NCI-H2107 (cell line): ENCODE results near the gene RBM6.
"Not testable (repeated sequence)": the region's sequence is repeated elsewhere in the genome, so short reads cannot be mapped to it uniquely, and the experiment has no call there.

Experiments used
- DNase-seq: peaks from one replicate; lab custom pipeline; 2025; lab: John Stamatoyannopoulos, UW

The RBM6 gene

DNA sequence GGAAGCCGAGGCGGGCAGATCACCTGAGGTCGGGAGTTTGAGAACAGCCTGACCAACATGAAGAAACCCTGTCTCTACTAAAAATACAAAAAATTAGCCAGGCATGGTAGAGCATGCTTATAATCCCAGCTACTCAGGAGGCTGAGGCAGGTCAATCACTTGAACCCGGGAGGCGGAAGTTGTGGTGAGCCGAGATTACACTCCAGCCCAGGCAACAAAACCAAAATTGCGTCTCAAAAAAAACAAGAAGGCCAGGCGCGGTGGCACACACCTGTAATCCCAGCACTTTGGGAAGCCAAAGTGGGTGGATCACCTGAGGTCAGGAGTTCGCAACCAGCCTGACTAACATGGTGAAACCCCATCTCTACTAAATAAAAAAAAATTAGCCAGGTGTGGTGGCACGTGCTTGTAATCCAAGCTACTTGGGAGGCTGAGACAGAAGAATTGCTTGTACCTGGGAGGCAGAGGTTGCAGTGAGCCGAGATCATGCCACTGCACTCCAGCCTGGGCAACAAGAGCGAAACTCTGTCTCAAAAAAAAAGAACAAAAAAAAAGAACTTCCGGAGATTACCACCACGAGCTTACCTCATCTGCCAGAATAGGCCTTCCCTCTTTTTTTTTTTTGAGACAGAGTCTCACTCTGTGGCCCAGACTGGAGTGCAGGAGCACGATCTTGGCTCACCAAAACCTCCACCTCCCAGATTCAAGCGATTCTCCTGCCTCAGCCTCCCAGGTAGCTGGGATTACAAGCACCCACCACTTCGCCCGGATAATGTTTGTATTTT is 22.0 kb upstream of the RBM6 start:
- not testable (repeated sequence) for DNase-seq

DNA sequence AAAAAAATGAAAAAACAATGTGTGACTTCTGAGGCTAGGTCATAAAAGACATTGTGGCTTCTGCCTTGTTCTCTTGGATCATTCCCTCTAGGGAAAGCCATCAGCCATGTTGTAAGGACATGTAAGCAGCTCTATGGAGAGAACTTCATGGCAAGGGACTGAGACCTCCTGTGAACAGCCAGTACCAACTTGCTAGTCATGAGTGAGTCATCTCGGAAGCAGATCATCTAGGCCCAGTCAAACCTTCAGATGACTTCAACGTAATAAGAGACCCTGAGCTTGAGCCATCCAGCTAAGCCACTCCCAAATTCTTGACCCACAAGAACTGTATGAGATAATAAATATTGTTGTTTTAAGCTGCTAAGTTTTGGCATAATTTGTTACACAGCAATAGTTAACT is 15.3 kb upstream of the RBM6 start:
- DNase-seq, result no peak

- DNase-seq, result no peak
Measured at GRCh38 chr3:49925485-49925884, 14.5 kb upstream of the RBM6 start.

DNA sequence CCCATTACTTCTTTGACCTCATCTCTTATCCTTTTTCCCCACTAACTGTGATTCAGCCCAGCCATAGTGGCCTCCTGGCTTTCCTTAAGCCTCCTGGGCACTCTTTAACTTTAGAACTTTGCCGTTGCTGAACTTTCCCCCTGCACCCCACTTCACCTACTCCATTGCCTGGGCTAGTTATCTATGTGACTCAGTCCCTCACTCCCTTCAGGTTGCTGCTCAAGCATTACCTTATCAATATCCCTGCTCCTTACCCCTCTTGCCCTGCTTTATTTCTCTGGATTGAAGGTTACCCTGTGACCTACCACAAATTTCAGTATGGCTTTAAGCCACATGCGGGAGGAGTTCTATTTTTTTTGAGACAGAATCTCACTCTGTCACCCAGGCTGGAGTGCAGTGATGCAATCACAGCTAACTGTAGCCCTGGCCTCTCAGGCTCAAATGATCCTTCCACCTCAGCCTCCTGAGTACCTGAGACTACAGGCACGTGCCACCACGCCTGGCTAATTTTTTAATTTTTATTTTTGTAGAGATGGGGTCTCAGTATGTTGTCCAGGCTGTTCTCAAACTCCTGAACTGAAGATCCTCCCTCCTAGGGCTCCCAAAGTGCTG is 13.7 kb upstream of the RBM6 start:
- no peak for DNase-seq

DNA sequence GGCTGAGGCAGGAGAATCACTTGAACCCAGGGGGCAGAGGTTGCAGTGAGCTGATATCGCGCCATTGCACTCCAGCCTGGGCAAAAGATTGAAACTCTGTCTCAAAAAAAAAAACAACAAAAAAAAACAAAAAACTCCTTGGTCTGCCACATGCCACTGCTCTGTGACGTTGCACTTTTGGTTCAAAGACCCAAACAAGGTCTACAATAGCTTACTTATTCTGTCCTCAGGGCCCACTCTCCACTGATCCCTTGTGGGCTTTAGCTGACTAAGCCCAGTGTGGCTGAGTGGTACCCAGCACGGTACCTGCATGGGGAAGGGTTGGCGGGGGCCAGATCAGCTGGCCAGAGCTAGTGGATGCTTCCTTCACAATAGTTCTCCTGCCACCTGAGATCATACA is 12.2 kb upstream of the RBM6 start:
- no peak for DNase-seq

GRCh38 chr3:49928481-49929017 is 11.4 kb upstream of the RBM6 start:
- no peak for DNase-seq

DNA sequence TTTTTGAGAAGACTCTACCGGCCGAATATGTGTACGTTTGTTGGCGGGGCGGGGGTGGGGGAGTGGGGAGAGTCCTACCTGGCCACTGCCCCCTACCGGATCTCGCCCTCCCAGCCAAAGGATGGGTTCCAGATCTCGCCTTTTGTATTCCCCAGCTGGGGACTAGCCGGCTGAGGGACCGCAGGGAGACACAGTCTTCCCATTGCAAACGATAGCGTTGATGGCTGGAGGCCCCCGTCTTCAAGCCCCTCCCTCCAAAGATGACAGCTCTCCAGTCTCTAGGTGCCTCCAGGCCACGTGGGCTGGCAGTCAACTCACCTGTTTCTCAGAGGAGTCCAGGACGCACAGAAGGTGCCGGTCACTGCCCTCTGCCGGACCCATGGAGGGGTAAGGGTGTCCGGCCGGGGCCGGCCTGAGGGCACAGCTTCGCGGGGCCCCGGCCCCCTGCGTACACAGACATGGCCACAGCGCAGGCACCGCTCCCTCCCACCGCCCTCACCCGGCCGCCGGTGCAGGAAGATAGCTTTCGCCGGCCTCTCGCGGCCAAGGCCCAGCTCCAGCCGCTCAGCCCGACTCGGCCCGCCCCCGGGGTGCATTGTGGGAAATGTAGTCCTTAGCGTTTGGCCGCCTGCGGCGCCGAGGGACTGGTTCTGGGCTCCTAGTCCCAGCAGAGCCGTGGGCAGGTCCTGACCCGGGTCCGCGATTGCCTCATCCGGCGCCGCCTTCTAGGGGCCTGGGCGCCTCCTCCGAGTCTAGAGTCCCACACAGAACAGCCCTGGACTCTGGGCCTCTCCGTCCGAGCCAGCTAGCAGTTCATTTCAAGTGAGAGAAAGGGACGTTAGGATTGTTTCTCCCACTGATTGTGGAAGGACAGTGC is 10.4 kb upstream of the RBM6 start, which contains the start of gene MON1A:
Gene MON1A, minus strand, starts transcription at position 521 of the 877 bp plus-strand sequence. CDS start 16,465 bp downstream, outside the sequence.
- DNase-seq, result peak; percentile 31

- no peak for DNase-seq
Measured at GRCh38 chr3:49930168-49930690, 9.7 kb upstream of the RBM6 start.

- peak; percentile 34 for DNase-seq
Measured at GRCh38 chr3:49930922-49931321, 9.0 kb upstream of the RBM6 start.

DNA sequence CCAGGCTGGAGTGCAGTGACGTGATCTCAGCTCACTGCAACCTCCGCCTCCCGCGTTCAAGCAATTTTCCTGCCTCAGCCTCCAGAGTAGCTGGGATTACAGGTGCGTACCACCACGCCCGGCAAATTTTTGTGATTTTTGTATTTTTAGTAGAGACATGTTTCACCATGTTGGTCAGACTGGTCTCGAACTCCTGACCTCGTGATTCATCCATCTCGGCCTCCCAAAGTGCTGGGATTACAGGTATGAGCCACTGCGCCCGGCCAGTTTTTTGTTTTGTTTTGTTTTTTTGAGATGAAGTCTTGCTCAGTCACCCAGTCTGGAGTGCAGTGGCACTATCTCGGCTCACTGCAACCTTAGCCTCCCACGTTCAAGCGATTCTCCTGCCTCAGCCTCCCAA is 7.7 kb upstream of the RBM6 start:
- DNase-seq, result not testable (repeated sequence)

- DNase-seq, result no peak
Measured at GRCh38 chr3:49937090-49937489, 2.9 kb upstream of the RBM6 start.

- no peak for DNase-seq
Measured at GRCh38 chr3:49940667-49941249, 808 bp downstream of the RBM6 start.

GRCh38 chr3:49942651-49943050 is 2.7 kb downstream of the RBM6 start:
- no peak for DNase-seq

GRCh38 chr3:49952924-49953323 is 13.0 kb downstream of the RBM6 start:
- no peak for DNase-seq

DNA sequence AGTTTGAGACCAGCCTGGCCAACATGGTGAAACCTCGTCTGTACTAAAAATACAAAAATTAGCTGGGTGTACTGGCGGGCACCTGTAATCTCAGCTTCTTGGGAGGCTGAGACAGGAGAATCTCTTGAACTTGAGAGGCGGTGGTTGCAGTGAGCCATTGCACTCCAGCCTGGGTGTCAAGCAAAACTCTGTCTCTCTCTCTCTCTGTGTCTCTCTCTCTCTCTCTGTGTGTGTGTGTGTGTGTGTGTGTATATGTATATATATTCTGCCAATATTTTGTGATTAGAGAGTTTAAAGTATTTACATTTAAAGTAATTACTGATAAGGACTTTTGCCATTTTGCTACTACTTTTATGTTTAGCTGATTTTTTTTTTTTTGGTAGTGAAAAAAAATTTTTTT is 15.7 kb downstream of the RBM6 start:
- DNase-seq, result no peak

DNA sequence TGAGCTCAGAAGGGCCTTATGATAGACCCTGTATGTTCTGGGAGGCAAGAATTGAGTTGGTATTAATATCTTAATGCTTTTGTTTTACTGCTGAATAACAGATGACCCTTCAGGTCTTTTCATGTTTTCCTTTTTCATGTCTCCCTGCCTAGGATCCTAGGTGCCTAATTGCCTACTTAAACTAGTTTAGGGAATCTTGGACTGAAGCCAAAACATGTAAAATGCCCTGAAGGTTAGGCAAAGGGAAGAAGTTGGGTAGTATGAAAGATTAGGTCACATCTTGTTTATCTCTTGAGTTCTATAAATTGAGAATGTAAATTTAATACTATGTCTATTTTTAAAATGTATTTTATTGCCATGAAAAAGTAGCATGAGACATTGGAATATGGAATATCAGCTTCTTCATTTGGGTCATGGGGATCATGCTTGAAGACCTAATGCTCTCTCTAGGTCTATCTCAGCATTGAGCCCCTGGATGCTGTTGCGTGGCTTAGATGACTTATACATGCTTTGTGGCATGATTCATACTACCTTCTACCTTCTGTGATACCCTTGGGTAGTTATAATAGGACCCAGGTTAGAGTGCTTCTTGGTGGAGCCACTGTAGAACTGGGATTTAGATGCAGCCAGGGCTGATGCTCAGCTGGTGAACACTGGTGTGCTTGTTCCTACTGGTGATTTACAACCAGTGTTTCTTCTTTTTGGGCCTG is 26.4 kb downstream of the RBM6 start:
- DNase-seq, result no peak

DNA sequence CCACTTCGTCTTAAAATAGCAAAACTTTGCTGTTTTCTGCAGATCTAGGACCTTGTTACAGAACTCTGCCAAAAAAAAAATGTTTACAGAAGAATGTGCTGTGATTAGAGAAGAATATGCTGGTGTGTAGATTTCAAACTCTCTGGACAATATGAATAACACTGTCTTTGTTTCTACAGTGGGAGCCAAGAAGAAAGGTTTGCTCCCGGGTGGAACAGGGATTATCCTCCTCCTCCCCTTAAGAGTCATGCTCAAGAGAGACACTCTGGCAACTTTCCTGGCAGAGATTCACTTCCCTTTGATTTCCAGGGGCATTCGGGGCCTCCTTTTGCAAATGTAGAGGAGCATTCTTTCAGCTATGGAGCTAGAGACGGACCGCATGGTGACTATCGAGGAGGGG is 27.3 kb downstream of the RBM6 start:
- DNase-seq, result no peak

GRCh38 chr3:49968346-49968745 is 28.4 kb downstream of the RBM6 start:
- no peak for DNase-seq

DNA sequence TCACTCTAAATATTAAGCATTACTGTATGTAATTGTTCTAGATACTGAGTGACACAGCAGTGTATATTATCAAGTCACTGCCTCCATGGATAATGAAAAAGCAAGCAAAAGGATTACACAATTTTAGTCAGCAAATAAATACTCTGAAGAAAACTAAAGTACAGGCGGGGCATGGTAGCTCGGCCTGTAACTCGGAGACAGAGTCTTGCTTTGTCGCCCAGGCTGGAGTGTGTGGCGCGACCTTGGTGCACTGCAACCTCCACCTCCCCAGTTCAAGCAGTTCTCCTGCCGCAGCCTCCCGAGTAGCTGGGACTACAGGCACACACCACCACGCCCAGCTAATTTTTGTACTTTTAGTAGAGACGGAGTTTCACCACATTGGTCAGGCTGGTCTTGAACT is 32.7 kb downstream of the RBM6 start:
- no peak for DNase-seq

- no peak for DNase-seq
Measured at GRCh38 chr3:49976942-49977341, 37.0 kb downstream of the RBM6 start.

DNA sequence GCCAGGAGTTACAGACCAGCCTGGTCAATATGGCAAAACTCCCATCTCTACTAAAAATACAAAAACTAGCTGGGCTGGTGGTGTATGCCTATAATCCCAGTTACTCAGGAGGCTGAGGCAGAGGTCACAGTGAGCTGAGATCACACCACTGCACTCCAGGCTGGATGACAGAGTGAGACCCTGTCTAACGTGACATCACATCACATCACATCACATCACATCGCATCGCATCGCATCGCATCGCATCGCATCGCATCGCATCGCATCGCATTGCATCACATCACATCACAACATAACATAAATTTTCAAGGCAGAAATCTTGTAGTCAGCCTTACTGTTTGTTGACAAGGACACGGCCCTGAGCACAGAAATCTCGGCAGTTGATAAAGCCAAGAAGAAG is 44.4 kb downstream of the RBM6 start:
- DNase-seq, result no peak
